Keratinocyte (primary cell): ENCODE measurements around the gene CTDSP1.

Experiments
- EZH2 ChIP-seq: IDR thresholded peaks from one replicate; pipeline ENCODE4 v1.6.1; 2012; ENCODE audit warnings: inconsistent platforms, mild to moderate bottlenecking, low read length, moderate library complexity
- TF ChIP-seq, protein P1 (sequence below), 3 experiments: IDR thresholded peaks in 1 of 3; conservative IDR thresholded peaks in 1 of 3; optimal IDR thresholded peaks in 1 of 3; 2 replicates in 2 of 3; 3 replicates in 1 of 3; pipeline versions ENCODE3 to v1.5.1; 2011; ENCODE audit warnings: low read length in 3 of 3, mild to moderate bottlenecking in 3 of 3, moderate library complexity in 2 of 3, control low read depth in 1 of 3, inconsistent platforms in 1 of 3; ENCODE audit not compliant: insufficient read depth in 2 of 3; ENCODE audit errors: extremely low read depth in 1 of 3

DNA sequence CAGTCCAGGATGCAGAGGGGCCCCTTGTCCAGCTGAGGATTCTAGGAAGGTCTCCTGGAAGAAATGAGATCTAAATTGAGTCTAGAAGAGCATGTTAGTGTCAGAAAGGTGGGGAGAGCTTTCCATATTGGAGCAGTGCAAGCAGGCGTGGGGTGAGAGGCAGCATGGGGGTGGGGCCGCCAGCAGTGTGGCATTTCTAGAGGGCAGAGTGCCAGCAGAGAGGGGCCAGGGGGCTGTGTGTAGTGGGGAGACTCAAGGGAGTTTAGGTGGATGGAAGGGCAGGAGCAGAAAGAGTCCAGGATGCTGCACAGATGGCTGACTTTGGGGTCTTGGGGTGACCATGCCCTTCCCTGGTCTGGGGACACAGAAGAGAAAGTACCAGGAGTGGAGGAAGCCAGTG lies 21.4 kb downstream of the CTDSP1 start:
- TF ChIP-seq, protein P1, sequence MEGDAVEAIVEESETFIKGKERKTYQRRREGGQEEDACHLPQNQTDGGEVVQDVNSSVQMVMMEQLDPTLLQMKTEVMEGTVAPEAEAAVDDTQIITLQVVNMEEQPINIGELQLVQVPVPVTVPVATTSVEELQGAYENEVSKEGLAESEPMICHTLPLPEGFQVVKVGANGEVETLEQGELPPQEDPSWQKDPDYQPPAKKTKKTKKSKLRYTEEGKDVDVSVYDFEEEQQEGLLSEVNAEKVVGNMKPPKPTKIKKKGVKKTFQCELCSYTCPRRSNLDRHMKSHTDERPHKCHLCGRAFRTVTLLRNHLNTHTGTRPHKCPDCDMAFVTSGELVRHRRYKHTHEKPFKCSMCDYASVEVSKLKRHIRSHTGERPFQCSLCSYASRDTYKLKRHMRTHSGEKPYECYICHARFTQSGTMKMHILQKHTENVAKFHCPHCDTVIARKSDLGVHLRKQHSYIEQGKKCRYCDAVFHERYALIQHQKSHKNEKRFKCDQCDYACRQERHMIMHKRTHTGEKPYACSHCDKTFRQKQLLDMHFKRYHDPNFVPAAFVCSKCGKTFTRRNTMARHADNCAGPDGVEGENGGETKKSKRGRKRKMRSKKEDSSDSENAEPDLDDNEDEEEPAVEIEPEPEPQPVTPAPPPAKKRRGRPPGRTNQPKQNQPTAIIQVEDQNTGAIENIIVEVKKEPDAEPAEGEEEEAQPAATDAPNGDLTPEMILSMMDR (optimal IDR thresholded peaks at IDR 0.05 in 1 of 3, IDR thresholded peaks at IDR 0.05 in 1 of 3, conservative IDR thresholded peaks at IDR 0.05 in 1 of 3; ENCODE audit: extremely low read depth in 1 of 3, insufficient read depth in 2 of 3, low read length in 3 of 3) = no peak
- TF ChIP-seq EZH2 = no peak
